CD14-positive monocyte (primary cell): ENCODE data around the gene CEND1. TPM values are rescaled to one million over a fixed set of nuclear protein-coding genes. Genes with fewer than 3 reads are reported as not detected.

Source experiments
- DNase-seq, 3 donors: peaks; one replicate each; pipeline ENCODE4 v3.0.0-alpha.2; 2011 to 2022
- H2AFZ ChIP-seq: 2 replicates; pipeline ENCODE4 v1.6.0; 2012; ENCODE audit warnings: mild to moderate bottlenecking, low read depth, low read length, inconsistent platforms; ENCODE audit not compliant: insufficient read depth, poor library complexity, severe bottlenecking
- H3K27ac ChIP-seq, 2 donors: 1 replicate in 1 of 2; 2 replicates in 1 of 2; pipeline ENCODE4 v1.5.1; 2012 to 2013; ENCODE audit warnings: low read length in 2 of 2, control low read depth in 1 of 2, inconsistent platforms in 1 of 2, low read depth in 1 of 2, mild to moderate bottlenecking in 1 of 2
- H3K27me3 ChIP-seq, 2 donors: one replicate each; pipeline versions ENCODE4 v1.6.0 to v1.6.1; 2011 to 2013; ENCODE audit warnings: low read length in 2 of 2; ENCODE audit not compliant: control insufficient read depth in 2 of 2, insufficient read depth in 2 of 2
- H3K36me3 ChIP-seq, 2 donors: replicated peaks in 1 of 2; 1 replicate in 1 of 2; 2 replicates in 1 of 2; pipeline versions ENCODE4 v1.5.1 to v1.6.1; 2012 to 2013; ENCODE audit warnings: low read length in 2 of 2, control low read depth in 1 of 2, inconsistent platforms in 1 of 2, mild to moderate bottlenecking in 1 of 2; ENCODE audit not compliant: insufficient read depth in 2 of 2, control insufficient read depth in 1 of 2
- H3K4me1 ChIP-seq, 2 donors: 1 replicate in 1 of 2; 2 replicates in 1 of 2; pipeline versions ENCODE4 v1.5.1 to v1.6.1; 2012 to 2013; ENCODE audit warnings: low read length in 2 of 2, control low read depth in 1 of 2, inconsistent platforms in 1 of 2, mild to moderate bottlenecking in 1 of 2, moderate library complexity in 1 of 2; ENCODE audit not compliant: insufficient read depth in 2 of 2, control insufficient read depth in 1 of 2
- H3K4me2 ChIP-seq: replicated peaks from 2 replicates; pipeline ENCODE3; 2012; ENCODE audit warnings: low read length, moderate library complexity, mild to moderate bottlenecking; ENCODE audit not compliant: poor library complexity, severe bottlenecking; ENCODE audit errors: extremely low read depth
- H3K4me3 ChIP-seq, 3 experiments: fragments of 200-600 bp in 1 of 3; sonication (generic) in 1 of 3; replicated peaks in 1 of 3; 1 replicate in 2 of 3; 2 replicates in 1 of 3; pipeline ENCODE4 v1.5.1; 2011 to 2013; ENCODE audit warnings: low read length in 3 of 3, mild to moderate bottlenecking in 3 of 3, control low read depth in 2 of 3, low read depth in 2 of 3, inconsistent platforms in 1 of 3, moderate library complexity in 1 of 3
- H3K79me2 ChIP-seq: 2 replicates; pipeline ENCODE4 v1.6.0; 2012; ENCODE audit warnings: mild to moderate bottlenecking, control low read depth, inconsistent platforms, low read length, moderate library complexity; ENCODE audit not compliant: insufficient read depth
- H3K9ac ChIP-seq: 2 replicates; pipeline ENCODE4 v1.6.0; 2017; ENCODE audit warnings: low read length, mild to moderate bottlenecking; ENCODE audit not compliant: insufficient read depth, poor library complexity, severe bottlenecking
- H3K9me3 ChIP-seq, 2 donors: replicated peaks in 1 of 2; 1 replicate in 1 of 2; 2 replicates in 1 of 2; pipeline versions ENCODE4 v1.5.1 to v1.6.1; 2012 to 2013; ENCODE audit warnings: low read length in 2 of 2, control low read depth in 1 of 2; ENCODE audit not compliant: control insufficient read depth in 1 of 2, insufficient read depth in 1 of 2
- H4K20me1 ChIP-seq: 2 replicates; pipeline ENCODE4 v1.6.0; 2012; ENCODE audit warnings: mild to moderate bottlenecking, low read length, control low read depth, moderate library complexity; ENCODE audit not compliant: insufficient read depth
- H3K27ac Mint-ChIP-seq, 7 donors: one replicate each; pipeline ENCODE4 v1.8.0; 2020; ENCODE audit warnings: mild to moderate bottlenecking in 7 of 7, mixed read lengths in 7 of 7, moderate library complexity in 6 of 7, inconsistent platforms in 2 of 7
- H3K27me3 Mint-ChIP-seq, 3 donors: one replicate each; pipeline ENCODE4 v1.8.0; 2021 to 2022; ENCODE audit warnings: low read depth in 3 of 3, mild to moderate bottlenecking in 3 of 3, mixed read lengths in 3 of 3, moderate library complexity in 3 of 3, inconsistent platforms in 1 of 3
- H3K36me3 Mint-ChIP-seq, 2 donors: one replicate each; pipeline ENCODE4 v1.8.0; 2020; ENCODE audit warnings: mixed read lengths in 2 of 2, inconsistent platforms in 1 of 2, mild to moderate bottlenecking in 1 of 2
- H3K4me1 Mint-ChIP-seq: one replicate; pipeline ENCODE4 v1.8.0; 2020; ENCODE audit warnings: mild to moderate bottlenecking, mixed read lengths
- H3K4me3 Mint-ChIP-seq, 2 donors: one replicate each; pipeline ENCODE4 v1.8.0; 2020; ENCODE audit warnings: mild to moderate bottlenecking in 2 of 2, mixed read lengths in 2 of 2, moderate library complexity in 1 of 2
- H3K9me3 Mint-ChIP-seq, 7 donors: one replicate each; pipeline ENCODE4 v1.8.0; 2020 to 2022; ENCODE audit warnings: mixed read lengths in 7 of 7, mild to moderate bottlenecking in 6 of 7, moderate library complexity in 6 of 7, inconsistent platforms in 2 of 7
- CTCF ChIP-seq: fragments of 200-600 bp; IDR thresholded peaks from one replicate; pipeline ENCODE4 v1.8.0; 2022; ENCODE audit warnings: antibody characterized with exemption, mild to moderate bottlenecking
- WGBS: methylation state at CpG from one replicate; pipeline ENCODE4 v1.1.5; 2013; ENCODE audit warnings: missing lambda C conversion rate; ENCODE audit not compliant: insufficient coverage; 5-methylcytosine and 5-hydroxymethylcytosine counted together
- intact Hi-C, 2 donors: fragments of 100-400 bp; cut with micrococcal nuclease; formaldehyde crosslinking; loops; one replicate each; pipeline versions ENCODE4 v1.15.0 to v1.15.1; 2023
- polyA plus RNA-seq, 3 donors: library from polyadenylated mRNA; depleted of rRNA in 1 of 3; unstranded in 2 of 3; stranded (reverse) in 1 of 3; fragments of 300-500 nt in 2 of 3; fragments of >200 nt in 1 of 3; fragmentation: Illumina TruSeq in 2 of 3; gene quantifications; 1 replicate in 2 of 3; 2 replicates in 1 of 3; pipeline ENCODE4 v1.2.3, GENCODE V29; 2012 to 2021

CEND1 gene
- polyA plus RNA-seq, 3 donors, result not detected

- DNase-seq, result no peak
- peaks cover 11 to 14% of the 10 kb centered on the region in 2 donors for H3K36me3 Mint-ChIP-seq
- H3K79me2 ChIP-seq, result peaks cover 45% of the 10 kb centered on the region
Observed at GRCh38 chr11:778976-779954, 10.6 kb downstream of the CEND1 start.

More at GRCh38 chr11:778976-779954, 10.6 kb downstream of the CEND1 start:
- Histone ChIP-seq H3K4me2 (peak overlapping the region; percentile 94), H3K27ac (no peak overlapping the region), H4K20me1 (peaks cover 30% of the 10 kb centered on the region), H3K9me3 (no peaks in the 10 kb centered on the region), H2AFZ (no peak overlapping the region), H3K4me1 (peaks cover 29 to 36% of the 10 kb centered on the region in 2 donors), H3K27me3 (no peaks in the 10 kb centered on the region), H3K4me3 (no peak overlapping the region), H3K36me3 (peaks cover 0 to 8% of the 10 kb centered on the region in 2 donors), H3K9ac (no peak overlapping the region)
- Mint-ChIP-seq H3K27me3 (peaks cover 3 to 13% (median 4%) of the 10 kb centered on the region in 3 donors), H3K4me3 (peak overlapping the region in 1 of 2 donors; percentile 48), H3K4me1 (peaks cover 39% of the 10 kb centered on the region), H3K9me3 (peaks cover 0 to 2% (median 0%) of the 10 kb centered on the region in 7 donors), H3K27ac (peak overlapping the region in 2 of 7 donors; percentile 8 to 31)
- WGBS, result 95% methylated on average over 16 of the region's 23 CpGs
- no peak for TF ChIP-seq CTCF
- intact Hi-C loops, result no loop called here
